ENCODE results near the gene FBXW12. TPM values are rescaled to one million over a fixed set of nuclear protein-coding genes. Genes with fewer than 3 reads are reported as not detected.

FBXW12 gene
- total RNA-seq, 1 experiment from 2014 or later, result 0.68 TPM

- in situ Hi-C loops (cut with HindIII; ENCODE audit: low sequenced_read_pairs), result no loop called here
- DNase-seq (ENCODE audit: low spot score), result no peak
Observed at GRCh38 chr3:48405343-48405881, 33.4 kb downstream of the FBXW12 start.

- DNase-seq (ENCODE audit: low spot score), result no peak
- in situ Hi-C loops (cut with HindIII; ENCODE audit: low sequenced_read_pairs), result no loop called here
Observed at GRCh38 chr3:48405971-48406370, 34.0 kb downstream of the FBXW12 start.

- in situ Hi-C loops (cut with HindIII; ENCODE audit: low sequenced_read_pairs), result no loop called here
- no peak for DNase-seq (ENCODE audit: low spot score)
Observed at GRCh38 chr3:48406443-48407431, 34.7 kb downstream of the FBXW12 start.

- DNase-seq (ENCODE audit: low spot score), result no peak
- in situ Hi-C loops (cut with HindIII; ENCODE audit: low sequenced_read_pairs), result no loop called here
Observed at GRCh38 chr3:48407542-48408099, 35.6 kb downstream of the FBXW12 start.

GRCh38 chr3:48408823-48409281 is 36.8 kb downstream of the FBXW12 start:
- no peak for DNase-seq (ENCODE audit: low spot score)
- in situ Hi-C loops (cut with HindIII; ENCODE audit: low sequenced_read_pairs), result no loop called here

GRCh38 chr3:48409291-48410201 is 37.5 kb downstream of the FBXW12 start:
- no peak for DNase-seq (ENCODE audit: low spot score)
- in situ Hi-C loops (cut with HindIII; ENCODE audit: low sequenced_read_pairs), result no loop called here

GRCh38 chr3:48410205-48411040 is 38.4 kb downstream of the FBXW12 start:
- DNase-seq (ENCODE audit: low spot score), result no peak
- in situ Hi-C loops (cut with HindIII; ENCODE audit: low sequenced_read_pairs), result no loop called here

GRCh38 chr3:48411041-48411588 is 39.1 kb downstream of the FBXW12 start:
- DNase-seq (ENCODE audit: low spot score), result no peak
- in situ Hi-C loops (cut with HindIII; ENCODE audit: low sequenced_read_pairs), result no loop called here

GRCh38 chr3:48411606-48412374 is 39.8 kb downstream of the FBXW12 start:
- in situ Hi-C loops (cut with HindIII; ENCODE audit: low sequenced_read_pairs), result no loop called here
- no peak for DNase-seq (ENCODE audit: low spot score)

GRCh38 chr3:48412375-48413001 is 40.5 kb downstream of the FBXW12 start:
- no peak for DNase-seq (ENCODE audit: low spot score)
- in situ Hi-C loops (cut with HindIII; ENCODE audit: low sequenced_read_pairs), result no loop called here

- no peak for DNase-seq (ENCODE audit: low spot score)
- in situ Hi-C loops (cut with HindIII; ENCODE audit: low sequenced_read_pairs), result no loop called here
Observed at GRCh38 chr3:48413086-48413485, 41.1 kb downstream of the FBXW12 start.

- DNase-seq (ENCODE audit: low spot score), result no peak
- in situ Hi-C loops (cut with HindIII; ENCODE audit: low sequenced_read_pairs), result no loop called here
Observed at GRCh38 chr3:48413611-48414010, 41.6 kb downstream of the FBXW12 start.

GRCh38 chr3:48414376-48415250 is 42.6 kb downstream of the FBXW12 start:
- in situ Hi-C loops (cut with HindIII; ENCODE audit: low sequenced_read_pairs), result no loop called here

GRCh38 chr3:48415251-48415953 is 43.4 kb downstream of the FBXW12 start:
- in situ Hi-C loops (cut with HindIII; ENCODE audit: low sequenced_read_pairs), result no loop called here
- no peak for DNase-seq (ENCODE audit: low spot score)

More at GRCh38 chr3:48414376-48415250, 42.6 kb downstream of the FBXW12 start:
- no peak for DNase-seq (ENCODE audit: low spot score)

- in situ Hi-C loops (cut with HindIII; ENCODE audit: low sequenced_read_pairs), result no loop called here
- DNase-seq (ENCODE audit: low spot score), result no peak
Observed at GRCh38 chr3:48416091-48416505, 44.1 kb downstream of the FBXW12 start.
